HG02588 (cell line): ENCODE data around the gene ADA.
A peak's percentile ranks its signal among the peaks of the same experiment; 100 is the strongest.
"Not testable (repeated sequence)": the region's sequence is repeated elsewhere in the genome, so short reads cannot be mapped to it uniquely, and the experiment has no call there.

Experiments used
- ATAC-seq: cut with Tn5 transposase; IDR thresholded peaks from one replicate; pipeline ENCODE4 v1.9.1; 2021; ENCODE audit warnings: mild to moderate bottlenecking, moderate library complexity; ENCODE audit not compliant: unreplicated experiment

Gene ADA

GRCh38 chr20:44678990-44679611, 27.6 kb upstream of the ADA start:
- no peak for ATAC-seq

GRCh38 chr20:44678242-44678641, 26.7 kb upstream of the ADA start:
- ATAC-seq, result no peak

GRCh38 chr20:44672318-44672902, 20.9 kb upstream of the ADA start:
- ATAC-seq, result not testable (repeated sequence)

GRCh38 chr20:44671541-44671940, 20.0 kb upstream of the ADA start:
- not testable (repeated sequence) for ATAC-seq

- ATAC-seq, result not testable (repeated sequence)
These were observed 19.4 kb upstream of the ADA start for GRCh38 chr20:44670851-44671250.

- ATAC-seq, result no peak
These were observed 14.6 kb upstream of the ADA start for GRCh38 chr20:44666066-44666465.

GRCh38 chr20:44664131-44664530, 12.6 kb upstream of the ADA start:
- ATAC-seq, result no peak

GRCh38 chr20:44662261-44662660, 10.8 kb upstream of the ADA start:
- no peak for ATAC-seq

- no peak for ATAC-seq
These were observed 9.1 kb upstream of the ADA start for GRCh38 chr20:44660581-44660980.

GRCh38 chr20:44659931-44660330, 8.4 kb upstream of the ADA start:
- ATAC-seq, result no peak

- no peak for ATAC-seq
These were observed 7.3 kb upstream of the ADA start for GRCh38 chr20:44658810-44659209.

- ATAC-seq, result no peak
These were observed 6.4 kb upstream of the ADA start for GRCh38 chr20:44657875-44658274.

- no peak for ATAC-seq
These were observed 4.9 kb upstream of the ADA start for GRCh38 chr20:44656448-44656847.

GRCh38 chr20:44654210-44654609, 2.7 kb upstream of the ADA start:
- not testable (repeated sequence) for ATAC-seq

- ATAC-seq, result no peak
These were observed 2.0 kb upstream of the ADA start for GRCh38 chr20:44653546-44653945.

GRCh38 chr20:44651434-44651683, 140 bp downstream of the ADA start:
- no peak for ATAC-seq

GRCh38 chr20:44650771-44651433, 597 bp downstream of the ADA start:
- ATAC-seq, result no peak

GRCh38 chr20:44649976-44650375, 1.5 kb downstream of the ADA start:
- ATAC-seq, result no peak

- ATAC-seq, result no peak
These were observed 2.4 kb downstream of the ADA start for GRCh38 chr20:44649126-44649525.

GRCh38 chr20:44648579-44648978, 2.9 kb downstream of the ADA start:
- no peak for ATAC-seq

GRCh38 chr20:44648068-44648467, 3.4 kb downstream of the ADA start:
- ATAC-seq, result no peak

- peak; percentile 31 for ATAC-seq
These were observed 4.7 kb downstream of the ADA start for GRCh38 chr20:44646641-44647274.
